ENCODE data around the gene PCNX4.

GRCh38 chr14:60179431-60179869, 87.7 kb downstream of the PCNX4 start:
- TF ChIP-seq CTCF (IDR thresholded peaks at IDR 0.05): no peak
- TF ChIP-seq POLR2A (IDR thresholded peaks at IDR 0.05): no peak
